Hepatocyte (in vitro differentiated cells): ENCODE results near the gene AHCYL2. TPM values are rescaled to one million over a fixed set of nuclear protein-coding genes. Genes with fewer than 3 reads are reported as not detected.
"Not testable (repeated sequence)": the region's sequence is repeated elsewhere in the genome, so short reads cannot be mapped to it uniquely, and the experiment has no call there.

Source experiments
- DNase-seq: peaks from one replicate; pipeline ENCODE4 v3.0.0-alpha.2; 2016; ENCODE audit warnings: low spot score
- H2AFZ ChIP-seq: fragments of 200-600 bp; sonication (generic); 2 replicates; pipeline ENCODE4 v1.6.0; 2016; ENCODE audit warnings: antibody characterized with exemption, mild to moderate bottlenecking
- H3K27ac ChIP-seq: fragments of 200-600 bp; sonication (generic); 2 replicates; pipeline ENCODE4 v1.5.1; 2016; ENCODE audit warnings: mild to moderate bottlenecking
- H3K27me3 ChIP-seq: fragments of 200-600 bp; sonication (generic); 2 replicates; pipeline ENCODE4 v1.6.1; 2016
- H3K36me3 ChIP-seq: fragments of 200-600 bp; sonication (generic); replicated peaks from 2 replicates; pipeline ENCODE4 v1.5.1; 2016; ENCODE audit warnings: low read depth; ENCODE audit not compliant: insufficient read depth
- H3K4me1 ChIP-seq: fragments of 200-600 bp; sonication (generic); 2 replicates; pipeline ENCODE4 v1.5.1; 2016; ENCODE audit warnings: mild to moderate bottlenecking, moderate library complexity; ENCODE audit not compliant: insufficient read depth
- H3K4me2 ChIP-seq: fragments of 200-600 bp; sonication (generic); 2 replicates; pipeline ENCODE4 v1.6.0; 2016
- H3K4me3 ChIP-seq: fragments of 200-600 bp; sonication (generic); 2 replicates; pipeline ENCODE4 v1.5.1; 2016; ENCODE audit warnings: mild to moderate bottlenecking
- H3K79me2 ChIP-seq: fragments of 200-600 bp; sonication (generic); 2 replicates; pipeline ENCODE4 v1.6.0; 2017; ENCODE audit warnings: mild to moderate bottlenecking
- H3K9me2 ChIP-seq: fragments of 200-600 bp; sonication (generic); replicated peaks from 2 replicates; pipeline ENCODE4 v1.6.0; 2017; ENCODE audit warnings: mild to moderate bottlenecking; ENCODE audit not compliant: insufficient read depth
- H3K9me3 ChIP-seq: fragments of 200-600 bp; sonication (generic); 2 replicates; pipeline ENCODE4 v1.5.1; 2016; ENCODE audit warnings: low read depth, mild to moderate bottlenecking
- H4K20me1 ChIP-seq: fragments of 200-600 bp; sonication (generic); 2 replicates; pipeline ENCODE4 v1.6.0; 2016; ENCODE audit warnings: mild to moderate bottlenecking; ENCODE audit not compliant: insufficient read depth, poor library complexity, severe bottlenecking
- EZH2 ChIP-seq: fragments of 200-600 bp; sonication (generic); IDR thresholded peaks from 2 replicates; pipeline ENCODE4 v1.6.1; 2016; ENCODE audit warnings: antibody characterized with exemption, mild to moderate bottlenecking, borderline replicate concordance
- EZH2phosphoT487 ChIP-seq: fragments of 200-600 bp; sonication (generic); IDR thresholded peaks from one replicate; pipeline ENCODE4 v1.6.1; 2018; ENCODE audit warnings: antibody characterized with exemption, mild to moderate bottlenecking, low read depth, moderate library complexity; ENCODE audit not compliant: unreplicated experiment, severe bottlenecking
- WGBS: methylation state at CpG from one replicate; pipeline ENCODE4 v1.1.6; 2016; ENCODE audit warnings: low lambda C conversion rate; ENCODE audit errors: missing lambda C conversion rate; 5-methylcytosine and 5-hydroxymethylcytosine counted together
- polyA plus RNA-seq: library from polyadenylated mRNA; unstranded; fragments of >200 nt; fragmentation: Nextera tagmentation; extraction: Ambion mirVana; gene quantifications from 2 replicates; pipeline ENCODE4 v1.2.1, GENCODE V29; 2016
- total RNA-seq: library from RNA; depleted of rRNA; stranded (reverse); fragments of >200 nt; gene quantifications from 2 replicates; pipeline ENCODE4 v1.2.3, GENCODE V29; 2014
- TF ChIP-seq, protein P1 (sequence below): fragments of 200-600 bp; sonication (generic); IDR thresholded peaks from 2 replicates; pipeline ENCODE4 v1.5.1; 2016; ENCODE audit warnings: antibody characterized with exemption, mild to moderate bottlenecking; ENCODE audit not compliant: poor library complexity

The AHCYL2 gene
- total and polyA plus RNA-seq, 2 experiments from 2014 or later, result 13.7 to 20.0 TPM

- 94% methylated on average over 3 of the region's 3 CpGs for WGBS
- Histone ChIP-seq H2AFZ (no peak overlapping the region), H3K36me3 (no peaks in the 10 kb centered on the region), H3K9me3 (no peaks in the 10 kb centered on the region), H3K4me2 (no peak overlapping the region), H3K4me3 (no peak overlapping the region), H4K20me1 (no peaks in the 10 kb centered on the region), H3K4me1 (no peaks in the 10 kb centered on the region), H3K79me2 (no peaks in the 10 kb centered on the region), H3K9me2 (no peaks in the 10 kb centered on the region), H3K27me3 (no peaks in the 10 kb centered on the region), H3K27ac (no peak overlapping the region)
- TF ChIP-seq EZH2phosphoT487, result no peak
- no peak for DNase-seq
Observed at GRCh38 chr7:129292861-129293260, 68.0 kb downstream of the AHCYL2 start.

GRCh38 chr7:129295015-129295423 lies 70.2 kb downstream of the AHCYL2 start:
- H3K27me3 ChIP-seq, result no peaks in the 10 kb centered on the region
- peak; percentile 52 for DNase-seq
- no peaks in the 10 kb centered on the region for H4K20me1 ChIP-seq
- H3K4me2 ChIP-seq, result no peak overlapping the region
- no peak overlapping the region for H3K4me3 ChIP-seq
- no peaks in the 10 kb centered on the region for H3K9me3 ChIP-seq
- H3K4me1 ChIP-seq, result no peaks in the 10 kb centered on the region
- H3K9me2 ChIP-seq, result no peaks in the 10 kb centered on the region
- TF ChIP-seq EZH2phosphoT487 (no peak), EZH2 (no peak)
- TF ChIP-seq, protein P1, sequence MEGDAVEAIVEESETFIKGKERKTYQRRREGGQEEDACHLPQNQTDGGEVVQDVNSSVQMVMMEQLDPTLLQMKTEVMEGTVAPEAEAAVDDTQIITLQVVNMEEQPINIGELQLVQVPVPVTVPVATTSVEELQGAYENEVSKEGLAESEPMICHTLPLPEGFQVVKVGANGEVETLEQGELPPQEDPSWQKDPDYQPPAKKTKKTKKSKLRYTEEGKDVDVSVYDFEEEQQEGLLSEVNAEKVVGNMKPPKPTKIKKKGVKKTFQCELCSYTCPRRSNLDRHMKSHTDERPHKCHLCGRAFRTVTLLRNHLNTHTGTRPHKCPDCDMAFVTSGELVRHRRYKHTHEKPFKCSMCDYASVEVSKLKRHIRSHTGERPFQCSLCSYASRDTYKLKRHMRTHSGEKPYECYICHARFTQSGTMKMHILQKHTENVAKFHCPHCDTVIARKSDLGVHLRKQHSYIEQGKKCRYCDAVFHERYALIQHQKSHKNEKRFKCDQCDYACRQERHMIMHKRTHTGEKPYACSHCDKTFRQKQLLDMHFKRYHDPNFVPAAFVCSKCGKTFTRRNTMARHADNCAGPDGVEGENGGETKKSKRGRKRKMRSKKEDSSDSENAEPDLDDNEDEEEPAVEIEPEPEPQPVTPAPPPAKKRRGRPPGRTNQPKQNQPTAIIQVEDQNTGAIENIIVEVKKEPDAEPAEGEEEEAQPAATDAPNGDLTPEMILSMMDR, result no peak
- H2AFZ ChIP-seq, result no peak overlapping the region
- no peaks in the 10 kb centered on the region for H3K36me3 ChIP-seq
- H3K27ac ChIP-seq, result no peak overlapping the region
- WGBS, result 71% methylated on average over 2 of the region's 2 CpGs
- H3K79me2 ChIP-seq, result no peaks in the 10 kb centered on the region

DNA sequence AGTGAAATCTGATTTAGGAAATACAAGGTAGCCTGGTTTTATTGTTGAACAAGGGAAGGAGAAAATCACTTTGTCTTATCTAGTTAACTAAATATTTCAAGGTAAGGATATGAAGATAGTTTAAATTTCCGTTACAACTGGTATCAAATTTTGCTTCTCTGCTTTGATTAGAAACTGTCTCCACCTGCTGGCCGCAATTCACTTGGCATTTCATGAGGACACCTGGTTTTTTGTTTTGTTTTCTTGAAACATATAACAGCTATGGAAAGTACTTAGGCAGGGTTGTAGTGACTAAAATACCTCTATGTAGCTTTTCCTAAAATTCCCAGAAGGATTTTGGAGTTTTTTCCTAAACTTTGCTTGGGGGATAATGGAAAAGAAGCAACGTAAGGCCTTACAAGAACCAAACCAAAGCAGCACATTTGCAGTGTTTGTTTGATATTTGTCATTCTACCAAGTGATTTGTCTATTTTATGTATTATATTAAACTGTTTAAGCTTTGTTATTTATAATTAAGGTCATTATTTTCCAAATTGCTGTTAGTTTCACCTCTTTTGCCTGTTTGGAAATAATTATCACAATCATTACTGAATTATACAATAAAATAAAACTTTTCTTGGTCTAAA lies 73.6 kb downstream of the AHCYL2 start:
- Histone ChIP-seq H4K20me1 (no peaks in the 10 kb centered on the region), H3K9me2 (no peaks in the 10 kb centered on the region), H3K79me2 (peaks cover 2% of the 10 kb centered on the region), H3K27ac (no peak overlapping the region), H3K27me3 (no peaks in the 10 kb centered on the region), H3K9me3 (no peaks in the 10 kb centered on the region), H2AFZ (no peak overlapping the region), H3K4me2 (no peak overlapping the region), H3K4me1 (no peaks in the 10 kb centered on the region), H3K4me3 (no peak overlapping the region), H3K36me3 (no peaks in the 10 kb centered on the region)
- peak; percentile 59 for DNase-seq
- TF ChIP-seq, protein P1, result peak; percentile 83
- no peak for TF ChIP-seq EZH2
- WGBS, result 36% methylated on average over 3 of the region's 3 CpGs

DNA sequence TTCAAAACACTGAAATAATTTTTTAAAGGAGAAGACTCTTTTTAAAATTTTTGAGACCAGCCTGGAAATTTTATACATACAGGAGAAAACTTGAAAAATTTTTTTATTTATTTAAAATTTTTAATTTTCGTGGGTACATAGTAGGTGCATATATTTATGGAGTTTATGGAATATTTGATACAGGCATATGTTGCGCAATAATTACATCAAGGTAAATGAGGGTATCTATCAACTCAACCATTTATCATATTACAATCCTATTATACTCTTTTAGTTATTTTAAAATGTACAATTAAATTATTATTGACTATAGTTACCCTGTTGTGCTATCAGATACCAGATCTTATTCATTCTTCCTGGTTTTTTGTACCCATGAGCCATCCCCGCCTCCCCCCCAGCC lies 75.1 kb downstream of the AHCYL2 start:
- no peak for DNase-seq
- Histone ChIP-seq H3K4me2 (no peak overlapping the region), H3K4me3 (no peak overlapping the region), H2AFZ (no peak overlapping the region), H3K9me2 (no peaks in the 10 kb centered on the region), H3K27me3 (no peaks in the 10 kb centered on the region), H3K4me1 (no peaks in the 10 kb centered on the region), H3K36me3 (no peaks in the 10 kb centered on the region), H3K79me2 (peaks cover 2% of the 10 kb centered on the region), H3K27ac (no peak overlapping the region), H4K20me1 (no peaks in the 10 kb centered on the region), H3K9me3 (no peaks in the 10 kb centered on the region)
- 99% methylated on average over 3 of the region's 3 CpGs for WGBS
- TF ChIP-seq EZH2phosphoT487 (no peak), EZH2 (no peak)
- TF ChIP-seq, protein P1, result no peak

- H2AFZ ChIP-seq, H3K4me2 ChIP-seq, DNase-seq, H3K36me3 ChIP-seq, H4K20me1 ChIP-seq, H3K4me3 ChIP-seq, H3K27me3 ChIP-seq, H3K27ac ChIP-seq, H3K9me3 ChIP-seq, H3K79me2 ChIP-seq, H3K4me1 ChIP-seq, H3K9me2 ChIP-seq: not testable (repeated sequence)
- WGBS, result 98% methylated on average over 1 of the region's 1 CpG
Observed at GRCh38 chr7:129300299-129300698, 75.5 kb downstream of the AHCYL2 start.
